Heart left ventricle (tissue), 13 donors: ENCODE measurements around the gene MAP1LC3B2.

Experiments
- POLR2A ChIP-seq, 2 donors: fragments of 450-650 bp; IDR thresholded peaks; one replicate each; pipeline ENCODE4 v1.6.1; 2017; ENCODE audit warnings: antibody characterized with exemption in 2 of 2, mild to moderate bottlenecking in 2 of 2, moderate library complexity in 2 of 2
- TF ChIP-seq, protein P1 (sequence below), 12 donors: fragments of 200-600 bp; sonication (generic) in 4 of 12; IDR thresholded peaks; one replicate each; pipeline versions ENCODE4 v1.5.0 to v1.8.0; 2018 to 2022; ENCODE audit warnings: antibody characterized with exemption in 12 of 12, mild to moderate bottlenecking in 5 of 12
- donor health status: ischemic (EF 13 %, LVEDD 7.1; RV severe dilation, severe dysfunction).
- donor health status: DM: no; HTN: yes; CAD: no.
- donor health status: DM: no; HTN: no; CAD: no.
- donor health status: ischemic (EF 25% LVEDD 6.9; RV normal size, moderate dysfunction).
- donor health status: ischemic (EF 25% LVEDD 5.7; RV mildly dilated, moderate dysfunction).
- donor health status: ischemic (EF 35%, LVEDD 5.7; RV mildly dilated, moderate dysfunction).
- donor health status: nonischemic (EF 11% LVEDD 7.7; RV severe dilation, severe dysfunction).
- donor health status: DM: yes; HTN: yes; CAD: no.
- donor health status: PGD.
- donor health status: ischemic (EF 29% LVEDD 5.4; RV normal size, mild dysfunction).
- donor health status: nonischemic (EF 23%, LVEDD 6.1; RV moderate dilation, normal function).

DNA sequence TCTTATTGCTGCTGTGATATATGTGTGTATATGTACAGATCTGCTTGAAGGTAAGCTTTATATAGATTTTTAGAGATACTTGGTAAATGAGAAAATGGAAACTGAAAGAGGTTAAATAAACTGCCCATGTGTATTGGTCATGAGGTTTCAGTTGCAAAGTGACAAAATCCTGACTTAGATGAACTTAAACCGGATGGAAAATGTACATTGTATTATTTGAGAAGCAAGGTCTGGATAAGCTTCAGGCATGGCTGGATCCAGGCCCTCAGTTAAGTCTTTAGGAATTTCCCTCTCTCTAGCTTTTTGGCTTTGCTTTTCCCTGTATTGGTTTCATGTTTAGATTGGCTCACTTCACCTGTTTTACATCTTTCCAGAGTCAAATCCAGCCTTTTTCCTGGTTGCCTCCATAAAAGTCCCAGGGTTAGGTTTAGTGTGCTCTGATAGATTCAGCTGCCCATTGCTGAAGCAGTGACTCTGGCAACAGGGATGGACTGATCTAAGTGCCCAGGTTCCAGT lies 21.0 kb upstream of the MAP1LC3B2 start:
- TF ChIP-seq, protein P1, sequence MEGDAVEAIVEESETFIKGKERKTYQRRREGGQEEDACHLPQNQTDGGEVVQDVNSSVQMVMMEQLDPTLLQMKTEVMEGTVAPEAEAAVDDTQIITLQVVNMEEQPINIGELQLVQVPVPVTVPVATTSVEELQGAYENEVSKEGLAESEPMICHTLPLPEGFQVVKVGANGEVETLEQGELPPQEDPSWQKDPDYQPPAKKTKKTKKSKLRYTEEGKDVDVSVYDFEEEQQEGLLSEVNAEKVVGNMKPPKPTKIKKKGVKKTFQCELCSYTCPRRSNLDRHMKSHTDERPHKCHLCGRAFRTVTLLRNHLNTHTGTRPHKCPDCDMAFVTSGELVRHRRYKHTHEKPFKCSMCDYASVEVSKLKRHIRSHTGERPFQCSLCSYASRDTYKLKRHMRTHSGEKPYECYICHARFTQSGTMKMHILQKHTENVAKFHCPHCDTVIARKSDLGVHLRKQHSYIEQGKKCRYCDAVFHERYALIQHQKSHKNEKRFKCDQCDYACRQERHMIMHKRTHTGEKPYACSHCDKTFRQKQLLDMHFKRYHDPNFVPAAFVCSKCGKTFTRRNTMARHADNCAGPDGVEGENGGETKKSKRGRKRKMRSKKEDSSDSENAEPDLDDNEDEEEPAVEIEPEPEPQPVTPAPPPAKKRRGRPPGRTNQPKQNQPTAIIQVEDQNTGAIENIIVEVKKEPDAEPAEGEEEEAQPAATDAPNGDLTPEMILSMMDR (IDR thresholded peaks at IDR 0.05), result no peak
- no peak for TF ChIP-seq POLR2A (IDR thresholded peaks at IDR 0.05)
